HepG2 (cell line): ENCODE results near the gene SMIM1. TPM values are rescaled to one million over a fixed set of nuclear protein-coding genes. Genes with fewer than 3 reads are reported as not detected.
A peak's percentile ranks its signal among the peaks of the same experiment; 100 is the strongest.

Source experiments
- ARID2 ChIP-seq: sonication (generic); formaldehyde crosslinking; IDR thresholded peaks from 2 replicates; pipeline ENCODE4 v1.8.1; 2022; ENCODE audit warnings: mild to moderate bottlenecking, missing genetic modification reagents, borderline replicate concordance
- CBX1 ChIP-seq: IDR thresholded peaks from one replicate; pipeline ENCODE4 v1.6.1; 2016; ENCODE audit warnings: antibody characterized with exemption, low read depth
- DPF2 ChIP-seq: sonication (generic); formaldehyde crosslinking; IDR thresholded peaks from 2 replicates; pipeline ENCODE4 v1.4.0; 2020; ENCODE audit warnings: mild to moderate bottlenecking, low read depth, missing genetic modification reagents, borderline replicate concordance
- ERF ChIP-seq: IDR thresholded peaks from 2 replicates; pipeline ENCODE4 v1.6.1; 2018; ENCODE audit warnings: missing biosample characterization, missing genetic modification reagents
- GATA4 ChIP-seq: sonication (generic); IDR thresholded peaks from 2 replicates; pipeline ENCODE4 v1.6.1; 2016; ENCODE audit warnings: antibody characterized with exemption, low read depth, borderline replicate concordance
- HNRNPUL1 ChIP-seq: fragments of 200-400 bp; formaldehyde crosslinking; IDR thresholded peaks from 2 replicates; pipeline ENCODE4 v1.6.1; 2017; ENCODE audit warnings: low read depth, mild to moderate bottlenecking, low read length, moderate library complexity
- KLF15 ChIP-seq: sonication (generic); formaldehyde crosslinking; IDR thresholded peaks from 2 replicates; pipeline ENCODE4 v1.8.1; 2023; ENCODE audit warnings: borderline replicate concordance, mild to moderate bottlenecking, inconsistent platforms, missing genetic modification reagents, mixed read lengths
- NR2F6 ChIP-seq, 2 experiments: IDR thresholded peaks; 2 replicates each; pipeline ENCODE4 v1.6.1; 2016; ENCODE audit warnings: antibody characterized with exemption in 1 of 2, mild to moderate bottlenecking in 1 of 2
- REPIN1 ChIP-seq: sonication (generic); formaldehyde crosslinking; IDR thresholded peaks from 2 replicates; pipeline ENCODE4 v1.8.0; 2022; ENCODE audit warnings: missing genetic modification reagents, low read depth, mild to moderate bottlenecking, borderline replicate concordance
- SATB2 ChIP-seq: sonication (generic); formaldehyde crosslinking; IDR thresholded peaks from 2 replicates; pipeline ENCODE4 v1.5.0; 2020; ENCODE audit warnings: missing genetic modification reagents
- THAP7 ChIP-seq: sonication (generic); formaldehyde crosslinking; IDR thresholded peaks from 2 replicates; pipeline ENCODE4 v1.8.1; 2023; ENCODE audit warnings: mild to moderate bottlenecking, missing genetic modification reagents
- THYN1 ChIP-seq: sonication (generic); formaldehyde crosslinking; IDR thresholded peaks from 2 replicates; pipeline ENCODE4 v1.8.1; 2023; ENCODE audit warnings: low read depth, mild to moderate bottlenecking, moderate library complexity, missing genetic modification reagents, borderline replicate concordance
- ZBTB37 ChIP-seq: sonication (generic); formaldehyde crosslinking; IDR thresholded peaks from 2 replicates; pipeline ENCODE4 v1.4.0; 2020; ENCODE audit warnings: mild to moderate bottlenecking, missing genetic modification reagents
- ZBTB4 ChIP-seq: sonication (generic); formaldehyde crosslinking; IDR thresholded peaks from 2 replicates; pipeline ENCODE4 v1.4.0; 2020; ENCODE audit warnings: missing genetic modification reagents, mild to moderate bottlenecking, borderline replicate concordance
- ZFP36L2 ChIP-seq: sonication (generic); formaldehyde crosslinking; IDR thresholded peaks from 2 replicates; pipeline ENCODE4 v1.4.0; 2020; ENCODE audit warnings: missing genetic modification reagents
- ZNF577 ChIP-seq: sonication (generic); formaldehyde crosslinking; IDR thresholded peaks from 2 replicates; pipeline ENCODE4 v1.4.0; 2020; ENCODE audit warnings: mild to moderate bottlenecking, low read depth, missing genetic modification reagents, borderline replicate concordance
- ZNF710 ChIP-seq: sonication (generic); formaldehyde crosslinking; IDR thresholded peaks from 2 replicates; pipeline ENCODE4 v1.5.0; 2020; ENCODE audit warnings: mild to moderate bottlenecking, missing genetic modification reagents, borderline replicate concordance
- ZNF749 ChIP-seq: sonication (generic); formaldehyde crosslinking; IDR thresholded peaks from 2 replicates; pipeline ENCODE4 v1.8.0; 2022; ENCODE audit warnings: mild to moderate bottlenecking, missing genetic modification reagents, moderate library complexity, borderline replicate concordance
- polyA plus RNA-seq, 8 experiments: library from polyadenylated mRNA; depleted of rRNA in 3 of 8; stranded (reverse) in 7 of 8; unstranded in 1 of 8; fragments of >200 nt; fragmentation: Illumina TruSeq in 4 of 8; extraction: Trizol in 4 of 8; gene quantifications; 2 replicates each; pipeline versions ENCODE4 v1.2.1 to v1.2.3, GENCODE V29; 2011 to 2016; ENCODE audit warnings: low read depth in 4 of 8, missing spikeins in 1 of 8, mixed read lengths in 1 of 8; ENCODE audit not compliant: insufficient read depth in 1 of 8
- total RNA-seq, 5 experiments: library from RNA; depleted of rRNA; stranded (reverse); fragments of >200 nt; fragmentation: Illumina TruSeq; extraction: Trizol; gene quantifications; 2 replicates each; pipeline ENCODE4 v1.2.3, GENCODE V29; 2016; ENCODE audit warnings: low read depth in 1 of 5

SMIM1 gene
- total and polyA plus RNA-seq, 2 of the 13 experiments (the other 11 are each of a cell fraction or from before 2014, with no cell fraction given): 12.4 to 56.3 TPM

- TF ChIP-seq ZBTB37: peak; percentile 75; the same call in 1 of the 2 replicates
- 0 out of 2 replicates have a peak, but pooled peaks have one; percentile 79 for TF ChIP-seq THAP7 (CRISPR knock-in tag)
- 0 out of 2 replicates have a peak, but pooled peaks have one; percentile 10 for TF ChIP-seq ZNF710 (CRISPR knock-in tag)
- TF ChIP-seq NR2F6 (IDR thresholded peaks at IDR 0.05): peak; percentile 40; the same call in 1 of the 2 replicates
- TF ChIP-seq NR2F6 (CRISPR knock-in tag; IDR thresholded peaks at IDR 0.05): peak; percentile 58; the same call in 1 of the 2 replicates
- 0 out of 2 replicates have a peak, but pooled peaks have one; percentile 15 for TF ChIP-seq DPF2 (CRISPR knock-in tag)
- peak; percentile 93 for TF ChIP-seq REPIN1 (CRISPR knock-in tag)
- no peak for TF ChIP-seq ZNF577
- TF ChIP-seq KLF15 (CRISPR knock-in tag): peak; percentile 91; the same call in 1 of the 2 replicates
- 0 out of 2 replicates have a peak, but pooled peaks have one; percentile 91 for TF ChIP-seq ZBTB4
- 0 out of 2 replicates have a peak, but pooled peaks have one; percentile 32 for TF ChIP-seq HNRNPUL1
- 0 out of 2 replicates have a peak, but pooled peaks have one; percentile 9 for TF ChIP-seq ZNF749
- TF ChIP-seq THYN1: no peak
- TF ChIP-seq ERF: peak; percentile 49; the same call in 1 of the 2 replicates
- TF ChIP-seq ARID2: peak; percentile 97
- no peak for TF ChIP-seq GATA4
- TF ChIP-seq ZFP36L2 (CRISPR knock-in tag): no peak
- TF ChIP-seq SATB2: 0 out of 2 replicates have a peak, but pooled peaks have one; percentile 65
- TF ChIP-seq CBX1: peak; percentile 30
Measured at GRCh38 chr1:3775490-3776230, 3.1 kb downstream of the SMIM1 start (continued).
